ENCODE measurements around the gene RGS7BP.

GRCh38 chr5:64534033-64534432 is 28.2 kb downstream of the RGS7BP start:
- no peak for TF ChIP-seq POLR2AphosphoS5 (IDR thresholded peaks at IDR 0.05; ENCODE audit: low read depth)
- no peak for TF ChIP-seq CTCF (IDR thresholded peaks at IDR 0.05; ENCODE audit: insufficient read depth, low read length)
- no peak for TF ChIP-seq GABPA (IDR thresholded peaks at IDR 0.05; ENCODE audit: low read depth)
- TF ChIP-seq REST (IDR thresholded peaks at IDR 0.05; ENCODE audit: insufficient replicate concordance, low read depth) = no peak
